CD4-positive, alpha-beta T cell treated with Interleukin-17A for 1 hour (primary cell): ENCODE data around the gene MIDN.

ENCODE experiments used
- DNase-seq: peaks from one replicate; pipeline ENCODE4 v3.0.0-alpha.2; 2020

Gene MIDN

DNA sequence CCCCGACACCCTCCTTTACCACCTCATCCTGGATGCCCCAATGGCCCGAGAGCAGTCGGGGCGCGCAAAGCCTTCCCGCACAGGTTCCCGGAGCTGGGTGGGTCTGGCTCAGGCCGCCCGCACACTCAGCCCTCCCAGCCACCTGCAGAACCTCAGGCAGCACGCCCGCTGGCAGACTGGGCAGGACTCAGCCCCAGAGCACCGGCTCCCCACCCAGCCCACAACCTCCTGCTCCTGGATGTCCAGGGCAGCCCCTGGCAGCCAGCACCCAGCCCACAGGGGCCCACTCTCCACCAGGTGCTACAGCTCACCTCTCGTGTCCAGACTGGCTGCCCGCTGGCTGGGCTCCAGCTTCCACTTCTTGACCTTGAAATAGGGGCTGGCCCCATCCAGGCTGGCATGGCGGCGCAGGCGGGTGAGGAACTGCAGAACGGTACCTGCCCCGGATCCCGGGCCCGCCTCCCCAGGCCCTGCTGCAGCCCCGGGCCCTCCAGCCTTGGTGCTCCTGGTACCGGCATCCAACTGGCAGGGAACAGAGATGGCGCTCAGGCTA, 15.2 kb upstream of the MIDN start:
- DNase-seq = no peak

DNA sequence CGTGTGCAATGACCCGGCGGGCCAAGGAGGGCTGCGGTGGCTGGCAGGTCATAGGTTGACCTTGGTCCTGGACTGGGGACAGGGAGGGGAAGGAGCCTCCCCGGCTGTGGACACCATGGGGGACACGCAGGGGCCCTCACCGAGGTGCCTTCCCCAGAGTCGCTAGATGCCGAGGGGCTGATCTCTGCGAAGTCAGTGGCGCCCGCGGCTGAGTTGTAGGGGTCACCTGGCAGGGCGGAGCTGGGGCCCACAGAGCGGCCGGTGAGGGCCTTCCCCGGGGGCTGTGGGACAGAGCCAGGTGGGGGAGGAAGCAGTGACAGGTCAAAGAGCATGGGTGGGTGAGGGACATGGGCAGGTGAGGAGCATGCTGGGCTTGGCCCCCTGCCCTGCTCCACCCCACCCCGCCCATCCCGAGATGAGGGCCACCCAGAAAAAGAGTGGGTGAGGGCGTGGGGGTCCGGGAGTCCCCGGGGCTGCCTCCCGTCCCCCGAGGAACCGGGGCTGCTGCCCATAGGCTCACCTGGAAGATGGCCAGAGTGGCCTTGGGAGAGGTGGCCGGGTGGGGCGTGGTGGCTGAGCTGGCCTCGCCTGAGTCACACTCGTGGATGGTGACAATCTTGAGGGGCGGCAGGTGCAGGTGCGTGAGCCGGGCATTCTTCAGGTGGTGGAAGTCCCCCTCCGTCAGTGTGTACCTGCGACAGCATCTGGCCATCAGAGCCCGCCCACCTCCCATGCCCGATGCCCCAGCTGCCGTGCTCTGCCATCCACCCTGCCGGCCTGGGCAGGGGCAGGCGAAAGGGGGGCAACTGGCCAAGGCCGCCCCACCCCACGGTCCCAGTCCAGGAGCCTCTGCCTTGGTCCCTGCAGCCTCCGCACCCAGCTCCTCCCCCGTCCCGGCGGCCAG, 14.1 kb upstream of the MIDN start:
- no peak for DNase-seq

- DNase-seq = no peak
Observed at GRCh38 chr19:1234955-1235380, 13.4 kb upstream of the MIDN start.

DNA sequence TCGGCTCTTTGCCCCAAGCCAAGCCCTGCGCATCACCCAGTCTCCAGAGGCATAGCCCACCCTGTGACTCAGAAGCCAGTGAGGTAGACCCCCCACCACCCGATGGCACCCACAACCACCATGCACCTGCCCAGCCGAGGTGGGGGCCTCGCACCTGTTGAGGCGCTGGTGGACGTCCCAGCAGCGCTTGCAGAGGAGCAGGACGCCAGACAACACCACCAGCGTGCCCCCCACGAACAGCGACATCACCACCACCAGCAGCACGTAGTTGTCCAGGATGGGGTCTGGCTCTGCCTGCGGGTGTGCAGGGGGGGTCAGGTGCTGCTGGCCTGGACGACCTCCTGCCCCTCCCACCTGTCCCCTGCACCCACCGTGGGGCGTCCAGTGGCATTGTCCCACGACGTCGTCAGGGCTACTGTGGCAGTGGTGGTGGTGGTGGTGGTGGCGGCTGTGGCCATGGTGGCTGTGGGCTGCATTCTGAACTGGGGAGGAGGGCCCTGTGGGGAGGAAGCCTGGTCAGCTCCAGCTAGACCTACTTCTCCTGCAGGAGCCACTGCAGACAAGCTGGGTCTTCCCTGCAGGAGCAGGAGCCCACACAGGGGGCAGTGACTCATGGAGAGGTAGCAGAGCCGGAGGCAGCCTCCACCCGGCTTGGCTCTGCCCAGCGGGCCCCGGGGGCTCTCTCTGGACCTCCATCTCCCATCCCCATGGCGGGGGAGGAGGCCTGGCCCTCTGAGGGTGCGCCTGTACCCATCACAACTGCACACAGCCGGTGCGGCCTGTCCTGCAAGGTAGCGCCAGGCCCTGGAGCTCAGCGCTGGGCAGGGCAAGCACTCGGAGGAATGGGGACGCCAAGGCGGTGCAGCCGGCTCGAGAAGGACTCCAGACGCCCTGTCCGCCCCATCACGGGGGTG, 12.5 kb upstream of the MIDN start:
- DNase-seq = no peak

GRCh38 chr19:1236576-1236975, 11.8 kb upstream of the MIDN start:
- DNase-seq = no peak

GRCh38 chr19:1237027-1237659, 11.2 kb upstream of the MIDN start:
- peak; percentile 16 for DNase-seq

GRCh38 chr19:1237754-1238368, 10.5 kb upstream of the MIDN start, which contains the start of gene CBARP:
TSS of gene CBARP (minus strand) at chr19:1238005. CDS start at chr19:1236100, 1,905 bp downstream.
- DNase-seq = peak; percentile 33

DNA sequence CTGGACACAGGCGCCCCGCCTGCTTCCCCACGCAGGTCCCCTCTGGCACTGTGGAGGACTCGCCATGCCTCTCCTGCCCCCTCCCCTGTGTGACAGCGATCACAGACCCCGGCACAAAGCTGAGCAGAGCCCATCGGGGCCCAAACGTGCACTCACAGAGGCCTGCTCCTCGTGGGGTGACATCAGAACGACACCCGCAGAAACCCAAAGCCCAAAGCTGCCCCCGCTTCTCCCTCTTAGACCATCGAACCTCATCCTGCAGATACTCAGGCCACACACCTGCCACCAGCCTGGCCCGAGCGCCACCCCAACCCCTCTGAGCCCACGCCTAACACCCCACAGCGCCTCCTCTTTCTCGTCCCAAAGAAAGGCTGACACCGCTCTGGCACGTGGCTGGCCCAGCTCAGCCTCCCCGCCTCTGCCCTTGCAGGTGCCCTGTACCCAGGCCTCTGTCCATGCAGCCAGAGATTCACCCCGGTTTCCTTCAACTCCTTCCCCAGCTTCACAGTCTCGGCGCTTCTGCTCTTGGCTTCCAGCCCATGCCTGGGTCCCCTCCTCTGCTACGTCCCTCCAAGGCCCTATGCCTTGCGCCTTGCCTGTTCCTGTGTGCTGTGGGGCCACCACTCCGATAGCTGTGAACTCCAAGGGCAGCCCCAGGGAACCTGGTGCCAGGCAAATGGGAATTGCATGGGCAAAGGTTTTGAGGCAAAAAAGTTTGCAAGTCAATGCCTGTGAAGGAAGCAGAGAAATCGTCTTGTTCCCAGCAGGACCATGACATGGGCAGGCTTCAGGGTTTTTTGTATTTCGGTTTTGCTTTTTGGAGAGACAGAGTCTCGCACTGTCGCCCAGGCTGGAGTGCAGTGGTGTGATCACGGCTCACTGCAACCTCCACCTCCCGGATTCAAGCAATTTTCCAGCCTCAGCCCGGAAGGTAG, 9.7 kb upstream of the MIDN start:
- peak; percentile 14 for DNase-seq

- no peak for DNase-seq
Observed at GRCh38 chr19:1239420-1239795, 9.0 kb upstream of the MIDN start.

GRCh38 chr19:1239796-1240737, 8.3 kb upstream of the MIDN start:
- peak; percentile 90 for DNase-seq

GRCh38 chr19:1240925-1241324, 7.5 kb upstream of the MIDN start:
- DNase-seq = no peak

- peak; percentile 93 for DNase-seq
Observed at GRCh38 chr19:1241417-1242095, 6.8 kb upstream of the MIDN start, which contains the start of gene ATP5F1D. TSS of gene ATP5F1D (plus strand) at chr19:1241751. CDS start at chr19:1241851, 100 bp downstream.

DNA sequence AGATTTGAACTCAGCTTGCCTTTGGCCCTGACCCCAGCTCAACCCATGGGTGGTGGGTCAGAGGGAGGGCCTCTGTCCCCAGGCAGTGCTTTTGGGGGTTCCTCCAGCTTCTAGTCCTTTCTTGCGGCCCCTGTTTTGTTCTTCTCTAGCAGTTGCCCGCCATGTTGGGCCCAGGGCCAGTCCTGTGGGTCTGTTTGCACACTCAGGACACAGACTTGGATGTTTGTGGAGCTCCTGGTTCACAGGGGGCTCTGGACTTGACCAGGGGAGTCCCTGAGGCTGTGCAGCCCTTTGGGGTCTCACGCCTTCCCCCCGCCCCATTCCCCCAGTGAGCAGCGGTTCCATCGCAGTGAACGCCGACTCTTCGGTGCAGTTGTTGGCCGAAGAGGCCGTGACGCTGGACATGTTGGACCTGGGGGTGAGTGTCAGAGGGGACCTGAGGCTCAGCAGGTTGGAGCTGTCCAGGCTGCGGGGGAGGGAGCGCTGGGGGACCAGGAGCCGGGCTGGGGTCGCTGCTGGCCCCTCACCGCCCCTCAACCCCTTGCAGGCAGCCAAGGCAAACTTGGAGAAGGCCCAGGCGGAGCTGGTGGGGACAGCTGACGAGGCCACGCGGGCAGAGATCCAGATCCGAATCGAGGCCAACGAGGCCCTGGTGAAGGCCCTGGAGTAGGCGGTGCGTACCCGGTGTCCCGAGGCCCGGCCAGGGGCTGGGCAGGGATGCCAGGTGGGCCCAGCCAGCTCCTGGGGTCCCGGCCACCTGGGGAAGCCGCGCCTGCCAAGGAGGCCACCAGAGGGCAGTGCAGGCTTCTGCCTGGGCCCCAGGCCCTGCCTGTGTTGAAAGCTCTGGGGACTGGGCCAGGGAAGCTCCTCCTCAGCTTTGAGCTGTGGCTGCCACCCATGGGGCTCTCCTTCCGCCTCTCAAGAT, 4.4 kb upstream of the MIDN start:
- DNase-seq = peak; percentile 88

GRCh38 chr19:1244693-1245451, 3.5 kb upstream of the MIDN start:
- DNase-seq = no peak

GRCh38 chr19:1245494-1246264, 2.7 kb upstream of the MIDN start:
- no peak for DNase-seq
